HG03064 (cell line): ENCODE data around the gene WFDC1.

Experiments used
- ATAC-seq: cut with Tn5 transposase; IDR thresholded peaks from one replicate; pipeline ENCODE4 v1.9.1; 2021; ENCODE audit warnings: low read depth; ENCODE audit not compliant: unreplicated experiment

WFDC1 gene

DNA sequence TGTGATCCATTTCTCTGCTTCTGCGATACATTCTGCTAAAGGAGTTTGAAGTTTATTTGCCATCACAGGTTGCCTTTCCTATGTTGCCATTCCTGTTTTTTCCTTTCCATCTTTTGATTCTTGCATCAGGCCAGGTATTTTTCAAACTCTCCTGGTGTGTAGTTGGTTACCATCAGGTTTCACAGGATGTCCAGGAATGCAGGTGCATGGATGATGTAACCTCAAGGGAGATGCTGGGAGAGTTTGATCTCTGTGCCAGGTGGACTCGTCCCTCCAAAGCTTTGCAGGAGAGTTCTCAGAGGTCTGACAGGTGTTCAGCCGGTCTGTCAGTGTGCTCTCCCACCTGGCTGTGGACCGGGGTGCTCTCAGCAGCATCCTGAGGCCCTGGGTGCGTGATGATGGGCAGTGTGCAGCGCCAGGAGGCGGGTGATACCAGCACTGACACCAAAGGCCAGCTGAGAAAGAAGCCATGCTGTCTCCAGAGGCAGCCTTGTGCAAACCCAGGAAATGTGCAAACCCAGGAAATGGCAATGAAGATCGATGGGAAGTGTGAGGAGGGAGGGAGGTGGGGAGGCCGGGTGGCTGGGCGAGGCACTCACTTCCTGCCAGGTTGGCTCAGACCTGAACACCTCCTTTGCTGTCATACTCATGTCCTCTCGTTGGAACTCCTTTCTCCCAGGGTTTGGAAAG is 75.4 kb downstream of the WFDC1 start:
- no peak for ATAC-seq

DNA sequence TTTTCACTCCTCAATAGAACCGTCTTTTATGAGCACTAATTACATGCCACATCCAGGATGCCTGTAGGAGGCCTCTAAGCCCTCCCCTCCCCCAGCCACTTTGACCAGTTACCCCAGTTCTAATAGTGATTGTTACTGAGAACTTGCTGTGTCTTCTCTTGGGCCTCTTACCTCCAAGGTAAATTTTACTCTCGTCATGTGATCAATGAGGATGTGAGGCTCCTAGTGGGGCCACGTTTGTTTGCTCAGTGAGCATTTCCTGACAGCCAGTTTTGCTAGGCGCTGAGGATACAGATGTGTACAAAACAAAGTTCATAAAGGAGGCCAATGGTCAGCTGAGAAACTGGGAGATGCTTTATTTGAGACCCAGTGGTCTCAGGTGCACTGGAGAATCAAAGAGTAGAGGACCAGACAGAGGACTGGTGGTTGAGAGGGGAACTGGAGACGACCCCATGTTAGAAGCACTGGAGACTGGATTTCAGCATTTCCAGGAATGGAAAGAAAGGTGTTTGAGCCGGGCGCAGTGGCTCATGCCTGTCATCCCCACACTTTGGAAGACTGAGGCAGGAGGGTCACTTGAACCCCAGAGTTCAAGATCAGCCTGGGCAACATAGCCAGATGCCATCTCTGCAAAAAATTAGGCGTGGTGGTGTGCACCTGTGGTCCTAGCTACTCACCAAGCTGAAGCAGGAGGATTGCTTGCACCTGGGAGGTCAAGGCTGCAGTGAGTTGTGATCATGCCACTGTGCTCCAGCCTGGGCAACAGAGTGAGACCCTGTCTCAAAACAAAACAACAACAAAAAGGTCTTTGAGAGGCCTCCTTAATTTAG is 76.3 kb downstream of the WFDC1 start:
- ATAC-seq = no peak

DNA sequence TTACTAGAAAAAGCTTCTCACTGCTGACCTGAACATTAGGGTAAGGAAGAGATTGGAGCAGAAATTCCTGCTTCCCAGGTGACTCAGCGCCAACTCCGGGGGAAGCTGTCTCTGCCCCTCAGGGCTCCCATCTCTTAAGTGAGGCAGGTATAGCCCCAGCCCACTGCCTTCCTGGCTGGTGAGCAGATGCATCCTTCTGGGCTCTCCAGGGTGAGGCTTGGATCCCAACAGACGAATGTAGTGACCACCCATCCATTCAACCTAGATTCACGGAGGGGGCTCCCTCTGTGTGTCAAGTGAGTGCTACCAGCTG is 76.8 kb downstream of the WFDC1 start:
- ATAC-seq = no peak

DNA sequence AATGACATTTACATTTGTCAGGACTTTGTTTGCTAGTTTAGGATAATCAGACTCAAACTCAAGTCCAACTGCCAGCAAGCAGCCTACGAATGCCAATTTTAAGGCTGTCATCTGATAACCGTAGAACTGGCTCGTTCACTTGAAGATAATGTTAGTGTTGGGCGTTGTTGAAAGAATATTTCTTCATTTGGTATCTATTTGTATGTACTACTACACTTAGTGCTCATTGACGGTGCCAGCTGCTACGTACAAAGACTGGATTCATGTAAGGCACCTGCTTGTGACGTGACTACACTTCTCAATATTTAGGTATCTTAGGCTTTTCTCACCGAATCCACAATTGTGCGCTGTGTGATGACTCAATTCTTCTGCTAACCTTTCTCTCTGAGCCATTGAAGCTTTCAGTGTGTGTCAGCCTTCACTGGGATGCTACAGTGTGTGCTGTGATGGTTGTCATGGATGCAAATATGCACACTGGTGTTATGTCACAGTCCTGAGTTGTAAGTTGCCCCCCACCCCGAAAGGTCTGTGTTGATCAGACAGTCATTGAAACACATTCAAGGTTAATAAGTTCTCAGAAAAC is 79.3 kb downstream of the WFDC1 start:
- ATAC-seq = no peak

DNA sequence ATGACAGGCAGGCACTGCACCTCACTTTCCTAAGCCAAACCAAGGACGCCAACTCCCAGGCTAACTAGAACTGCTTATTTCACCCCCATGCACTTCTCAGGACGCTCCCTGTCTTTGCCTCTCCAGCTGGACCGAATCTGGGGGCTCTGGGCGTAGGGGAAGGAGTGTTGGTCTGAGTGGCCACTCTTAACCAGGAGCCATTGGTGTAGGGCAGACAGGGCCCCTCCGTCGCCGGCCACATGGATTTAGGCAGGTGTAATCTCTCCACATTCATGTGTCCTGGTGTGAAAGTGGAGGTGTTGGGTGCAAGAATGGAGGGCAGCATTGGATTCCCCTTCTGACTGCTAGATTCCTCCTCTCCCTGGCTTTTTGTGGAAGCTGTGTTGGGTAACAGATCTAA is 83.4 kb downstream of the WFDC1 start:
- no peak for ATAC-seq

DNA sequence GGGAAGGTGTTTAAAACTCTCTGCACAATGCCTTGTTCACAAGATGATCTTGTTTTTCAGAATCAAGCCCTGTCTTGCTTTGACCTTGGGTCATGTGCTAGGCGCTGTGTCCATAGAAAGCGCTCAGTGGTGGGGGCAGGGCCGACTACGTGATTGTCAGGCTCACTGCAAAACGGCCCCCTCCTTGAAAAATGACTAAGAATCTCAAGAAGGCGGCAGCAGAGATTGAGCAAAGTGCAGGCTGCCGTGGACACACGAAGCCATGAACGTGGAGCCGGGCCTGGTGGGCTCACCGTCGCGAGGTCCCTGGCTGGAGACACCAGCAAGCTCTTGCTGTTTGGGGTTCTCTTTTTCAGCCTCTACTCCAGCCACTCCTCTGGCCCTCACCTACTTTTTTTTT is 83.9 kb downstream of the WFDC1 start:
- no peak for ATAC-seq

DNA sequence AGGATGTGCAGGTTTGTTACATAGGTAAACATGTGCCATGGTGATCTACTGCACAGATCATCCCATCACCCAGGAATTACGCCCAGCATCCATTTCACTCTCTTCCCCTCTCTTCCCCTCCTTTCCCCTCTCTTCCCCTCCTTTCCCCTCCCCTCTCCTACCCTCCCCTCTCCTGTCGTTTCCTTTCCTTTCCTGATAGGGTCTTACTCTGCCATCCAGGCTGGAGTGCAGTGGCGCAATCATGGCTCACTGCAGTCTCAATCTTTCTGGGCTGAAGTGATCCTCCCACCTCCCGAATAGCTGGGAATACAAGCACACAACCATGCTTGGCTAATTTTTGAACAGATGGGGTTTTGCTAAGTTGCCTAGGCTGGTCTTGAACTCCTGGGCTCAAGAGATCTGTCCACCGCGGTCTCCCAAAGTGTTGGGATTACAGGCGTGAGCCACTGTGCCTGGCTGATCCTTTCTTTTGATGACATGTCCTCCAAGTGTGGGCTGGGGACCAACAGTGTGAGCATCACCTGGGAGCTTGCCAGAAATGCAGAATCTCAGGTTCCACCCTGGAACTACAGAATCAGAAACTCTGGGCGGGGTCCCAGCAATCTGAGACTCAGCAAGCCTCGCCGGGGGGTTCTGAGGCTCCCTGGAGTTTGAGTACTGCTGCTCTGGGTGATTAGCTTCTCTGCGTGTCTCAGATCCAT is 84.5 kb downstream of the WFDC1 start:
- ATAC-seq = no peak
